ENCODE measurements around the gene SHISA5. TPM values are rescaled to one million over a fixed set of nuclear protein-coding genes. Genes with fewer than 3 reads are reported as not detected.
"Not testable (repeated sequence)": the region's sequence is repeated elsewhere in the genome, so short reads cannot be mapped to it uniquely, and the experiment has no call there.

Gene SHISA5
- total and polyA plus RNA-seq, 2 donors (not counting 1 experiment from before 2014, with no cell fraction given): 147 to 183 TPM

- peak overlapping the region; percentile 22 for H3K27ac Mint-ChIP-seq
- DNase-seq: peak; percentile 76
- TF ChIP-seq EZH2 (IDR thresholded peaks at IDR 0.05; ENCODE audit: borderline replicate concordance, insufficient read depth, low read depth, low read length, poor library complexity, severe bottlenecking) (no peak), CTCF (IDR thresholded peaks at IDR 0.05) (no peak)
- peak overlapping the region; percentile 14 for H3K4me3 Mint-ChIP-seq
- H4K20me1 ChIP-seq (ENCODE audit: control insufficient read depth, insufficient read depth, low read length, poor library complexity, severe bottlenecking): no peaks in the 10 kb centered on the region
- ATAC-seq (ENCODE audit: low read depth): peak; percentile 95
- H2AFZ ChIP-seq (ENCODE audit: insufficient read depth, low read depth, low read length, poor library complexity, severe bottlenecking): no peak overlapping the region
- H3K9me3 ChIP-seq (ENCODE audit: control extremely low read depth in 1 of 3, control insufficient read depth in 2 of 3, insufficient read depth in 1 of 3, low read length in 2 of 3): no peaks in the 10 kb centered on the region
- H3K27me3 ChIP-seq (replicated peaks in 1 of 4; ENCODE audit: control extremely low read depth in 1 of 4, control insufficient read depth in 3 of 4, insufficient read depth in 4 of 4, low read length in 3 of 4): no peaks in the 10 kb centered on the region
- 17% methylated on average over 2 of the region's 7 CpGs for whole genome bisulfite sequencing (ENCODE audit: insufficient coverage)
- H3K9me3 Mint-ChIP-seq (ENCODE audit: insufficient read depth): no peaks in the 10 kb centered on the region
- ChIA-PET CTCF (interaction anchor here (1.0 to 3.0 kb wide), 6 partner anchors 12 to 92 kb away, joined by 3 to 8 read pairs (median 4); partner anchors contain the start of genes CCDC51, SHISA5 and TMA7), POLR2A (interaction anchor here (0.6 to 1.2 kb wide), 2 partner anchors 20 to 25 kb away, joined by 5 to 11 read pairs; no protein-coding TSS in a partner anchor)
- peaks cover 0 to 12% of the 10 kb centered on the region in 2 donors for H3K4me1 ChIP-seq (ENCODE audit: control insufficient read depth in 2 of 2, insufficient read depth in 2 of 2, low read length in 2 of 2)
- H3K4me3 ChIP-seq (ENCODE audit: control extremely low read depth in 1 of 5, extremely low read depth in 1 of 5, insufficient read depth in 1 of 5, low read depth in 2 of 5, low read length in 4 of 5): no peak overlapping the region
- no peaks in the 10 kb centered on the region for H3K79me2 ChIP-seq (ENCODE audit: control insufficient read depth, insufficient read depth, low read length)
- no peak overlapping the region for H3K4me2 ChIP-seq (replicated peaks; ENCODE audit: low read depth, low read length, poor library complexity, severe bottlenecking)
- H3K36me3 ChIP-seq (replicated peaks in 1 of 2; ENCODE audit: control extremely low read depth in 1 of 2, control insufficient read depth in 1 of 2, extremely low read depth in 1 of 2, insufficient read depth in 2 of 2, low read length in 1 of 2): no peaks in the 10 kb centered on the region
- intact Hi-C loops (cut with micrococcal nuclease): loop anchor here (1.0 kb wide), 1 partner anchor 19 kb away; no protein-coding TSS in a partner anchor
- no peaks in the 10 kb centered on the region for H3K27me3 Mint-ChIP-seq
- H3K27ac ChIP-seq (ENCODE audit: low read length in 2 of 2): no peak overlapping the region
- H3K9ac ChIP-seq (ENCODE audit: low read length): no peak overlapping the region
- H3K4me1 Mint-ChIP-seq: peaks cover 15% of the 10 kb centered on the region
Measured at GRCh38 chr3:48492461-48493202, 11.3 kb downstream of the SHISA5 start.

- H3K4me1 ChIP-seq (ENCODE audit: control insufficient read depth in 2 of 2, insufficient read depth in 2 of 2, low read length in 2 of 2): no peaks in the 10 kb centered on the region
- no peaks in the 10 kb centered on the region for H3K27me3 Mint-ChIP-seq
- no peak overlapping the region for H3K27ac Mint-ChIP-seq
- H3K79me2 ChIP-seq (ENCODE audit: control insufficient read depth, insufficient read depth, low read length): no peaks in the 10 kb centered on the region
- no CpG with 5 or more reads among the region's 5 CpGs for WGBS (ENCODE audit: insufficient coverage)
- no peaks in the 10 kb centered on the region for H3K9me3 ChIP-seq (ENCODE audit: control extremely low read depth in 1 of 3, control insufficient read depth in 2 of 3, insufficient read depth in 1 of 3, low read length in 2 of 3)
- no peak overlapping the region for H2AFZ ChIP-seq (ENCODE audit: insufficient read depth, low read depth, low read length, poor library complexity, severe bottlenecking)
- no peak overlapping the region for H3K4me3 ChIP-seq (ENCODE audit: control extremely low read depth in 1 of 5, extremely low read depth in 1 of 5, insufficient read depth in 1 of 5, low read depth in 2 of 5, low read length in 4 of 5)
- TF ChIP-seq CTCF (IDR thresholded peaks at IDR 0.05): no peak
- no peak for TF ChIP-seq EZH2 (IDR thresholded peaks at IDR 0.05; ENCODE audit: borderline replicate concordance, insufficient read depth, low read depth, low read length, poor library complexity, severe bottlenecking)
- no peaks in the 10 kb centered on the region for H3K27me3 ChIP-seq (replicated peaks in 1 of 4; ENCODE audit: control extremely low read depth in 1 of 4, control insufficient read depth in 3 of 4, insufficient read depth in 4 of 4, low read length in 3 of 4)
- no peak overlapping the region for H3K4me2 ChIP-seq (replicated peaks; ENCODE audit: low read depth, low read length, poor library complexity, severe bottlenecking)
- no peaks in the 10 kb centered on the region for H3K36me3 ChIP-seq (replicated peaks in 1 of 2; ENCODE audit: control extremely low read depth in 1 of 2, control insufficient read depth in 1 of 2, extremely low read depth in 1 of 2, insufficient read depth in 2 of 2, low read length in 1 of 2)
- no peaks in the 10 kb centered on the region for H4K20me1 ChIP-seq (ENCODE audit: control insufficient read depth, insufficient read depth, low read length, poor library complexity, severe bottlenecking)
- no peak overlapping the region for H3K27ac ChIP-seq (ENCODE audit: low read length in 2 of 2)
- H3K4me1 Mint-ChIP-seq: peaks cover 3% of the 10 kb centered on the region
- ATAC-seq (ENCODE audit: low read depth) (no peak), DNase-seq (no peak)
- H3K9me3 Mint-ChIP-seq (ENCODE audit: insufficient read depth): no peaks in the 10 kb centered on the region
- H3K9ac ChIP-seq (ENCODE audit: low read length): no peak overlapping the region
- intact Hi-C loops (cut with micrococcal nuclease): no loop called here
- CTCF ChIA-PET: no interaction called here
- POLR2A ChIA-PET: no interaction called here
- H3K4me3 Mint-ChIP-seq: no peak overlapping the region
Measured at GRCh38 chr3:48486952-48487351, 17.0 kb downstream of the SHISA5 start.

GRCh38 chr3:48482822-48483221 lies 21.2 kb downstream of the SHISA5 start:
- H3K36me3 ChIP-seq (replicated peaks in 1 of 2; ENCODE audit: control extremely low read depth in 1 of 2, control insufficient read depth in 1 of 2, extremely low read depth in 1 of 2, insufficient read depth in 2 of 2, low read length in 1 of 2); H3K27me3 Mint-ChIP-seq; H3K4me2 ChIP-seq (replicated peaks; ENCODE audit: low read depth, low read length, poor library complexity, severe bottlenecking); H3K9me3 Mint-ChIP-seq (ENCODE audit: insufficient read depth); intact Hi-C loops (cut with micrococcal nuclease); DNase-seq; H3K9ac ChIP-seq (ENCODE audit: low read length); H3K4me3 Mint-ChIP-seq; H3K4me3 ChIP-seq (ENCODE audit: control extremely low read depth in 1 of 5, extremely low read depth in 1 of 5, insufficient read depth in 1 of 5, low read depth in 2 of 5, low read length in 4 of 5); H3K27ac ChIP-seq (ENCODE audit: low read length in 2 of 2); H2AFZ ChIP-seq (ENCODE audit: insufficient read depth, low read depth, low read length, poor library complexity, severe bottlenecking); H4K20me1 ChIP-seq (ENCODE audit: control insufficient read depth, insufficient read depth, low read length, poor library complexity, severe bottlenecking); H3K27me3 ChIP-seq (replicated peaks in 1 of 4; ENCODE audit: control extremely low read depth in 1 of 4, control insufficient read depth in 3 of 4, insufficient read depth in 4 of 4, low read length in 3 of 4); H3K9me3 ChIP-seq (ENCODE audit: control extremely low read depth in 1 of 3, control insufficient read depth in 2 of 3, insufficient read depth in 1 of 3, low read length in 2 of 3); ATAC-seq (ENCODE audit: low read depth); H3K27ac Mint-ChIP-seq: not testable (repeated sequence)
- peaks cover 15% of the 10 kb centered on the region for H3K79me2 ChIP-seq (ENCODE audit: control insufficient read depth, insufficient read depth, low read length)
- H3K4me1 Mint-ChIP-seq: peaks cover 20% of the 10 kb centered on the region
- ChIA-PET POLR2A (interaction anchor here (0.7 kb wide), 1 partner anchor 22 kb away, joined by 3 read pairs; no protein-coding TSS in a partner anchor), CTCF (interaction anchor here (1.3 to 1.4 kb wide), 2 partner anchors 17 to 24 kb away, joined by 3 to 4 read pairs; a partner anchor contains a TSS)
- 100% methylated on average over 4 of the region's 6 CpGs for WGBS (ENCODE audit: insufficient coverage)
- peaks cover 23% of the 10 kb centered on the region in 2 donors for H3K4me1 ChIP-seq (ENCODE audit: control insufficient read depth in 2 of 2, insufficient read depth in 2 of 2, low read length in 2 of 2)

Data from B cell (primary cell).